HepG2 (cell line): Measurements from ENCODE around the gene CFAP46. TPM values are rescaled to one million over a fixed set of nuclear protein-coding genes. Genes with fewer than 3 reads are reported as not detected.

ENCODE experiments used
- ATAC-seq: fragments of 200-7000 bp; cut with Tn5 transposase; 3 replicates; pipeline ENCODE4 v1.9.1; 2020; ENCODE audit warnings: mild to moderate bottlenecking, moderate library complexity
- Bru-seq: library from RNA; stranded (reverse); fragments of 400-500 nt; gene quantifications from one replicate; lab custom pipeline; 2021; lab: Mats Ljungman, UMichigan
- BruChase-seq, 2 experiments: library from RNA; stranded (reverse); fragments of 400-500 nt; gene quantifications; one replicate each; lab custom pipeline; 2021; lab: Mats Ljungman, UMichigan
- BruUV-seq: library from RNA; stranded (reverse); fragments of 400-500 nt; replicated peaks from 2 replicates; lab custom pipeline; 2021; lab: Mats Ljungman, UMichigan
- CTCF ChIA-PET: fragments of 300-600 bp; formaldehyde crosslinking; extraction: SDS; loops from one replicate; lab custom pipeline; 2021; ENCODE audit warnings: low total read pairs, inconsistent platforms, low intra/inter-chr PET ratio; lab: Yijun Ruan, JAX
- POLR2A ChIA-PET: fragments of 350-600 bp; sonication (Branson Sonifier 250); formaldehyde crosslinking; loops from one replicate; lab custom pipeline; 2020; ENCODE audit warnings: antibody characterized with exemption, inconsistent platforms; lab: Yijun Ruan, JAX
- DNase-seq: peaks from one replicate; pipeline ENCODE4 v3.0.0-alpha.2; 2015; ENCODE audit warnings: low spot score
- FAIRE-seq: peaks from 3 replicates; lab custom pipeline; 2011; peaks lifted over from hg19 to GRCh38; lab: Jason Lieb, UNC
- H2AFZ ChIP-seq: one replicate; pipeline ENCODE4 v1.6.1; 2011; ENCODE audit warnings: low read length, inconsistent platforms
- H3K27ac ChIP-seq: fragments of 300-600 bp; 3 replicates; pipeline ENCODE4 v1.8.0; 2011; ENCODE audit warnings: mixed run types, mild to moderate bottlenecking, mixed read lengths, low read length, inconsistent platforms; ENCODE audit not compliant: insufficient read depth; ENCODE audit errors: extremely low read length
- H3K27me3 ChIP-seq, 2 experiments: fragments of 200-600 bp in 1 of 2; 2 replicates in 1 of 2; 3 replicates in 1 of 2; pipeline versions ENCODE4 v1.6.0 to v1.8.0; 2011; ENCODE audit warnings: low read length in 2 of 2, mild to moderate bottlenecking in 2 of 2, moderate library complexity in 2 of 2, inconsistent platforms in 1 of 2; ENCODE audit not compliant: insufficient read depth in 2 of 2, control insufficient read depth in 1 of 2
- H3K36me3 ChIP-seq, 2 experiments: fragments of 200-600 bp in 1 of 2; replicated peaks in 1 of 2; 2 replicates in 1 of 2; 3 replicates in 1 of 2; pipeline versions ENCODE4 v1.5.1 to v1.8.0; 2011; ENCODE audit warnings: low read length in 2 of 2, inconsistent platforms in 1 of 2; ENCODE audit not compliant: insufficient read depth in 2 of 2, control insufficient read depth in 1 of 2
- H3K4me1 ChIP-seq: 2 replicates; pipeline ENCODE4 v1.5.1; 2012; ENCODE audit warnings: low read length, inconsistent platforms; ENCODE audit not compliant: insufficient read depth
- H3K4me2 ChIP-seq: 2 replicates; pipeline ENCODE4 v1.6.0; 2011; ENCODE audit warnings: low read depth, low read length, inconsistent platforms
- H3K4me3 ChIP-seq, 3 experiments: fragments of 200-600 bp in 1 of 3; sonication (generic), shearing (Covaris generic) in 1 of 3; replicated peaks in 1 of 3; 2 replicates each; pipeline ENCODE4 v1.5.1; 2011 to 2016; ENCODE audit warnings: low read length in 3 of 3, inconsistent platforms in 2 of 3, low read depth in 2 of 3, mild to moderate bottlenecking in 2 of 3, control low read depth in 1 of 3, mixed read lengths in 1 of 3; ENCODE audit not compliant: insufficient read depth in 1 of 3
- H3K79me2 ChIP-seq: one replicate; pipeline ENCODE4 v1.6.1; 2011; ENCODE audit warnings: low read length, inconsistent platforms; ENCODE audit not compliant: insufficient read depth
- H3K9ac ChIP-seq: 2 replicates; pipeline ENCODE4 v1.6.0; 2011; ENCODE audit warnings: mild to moderate bottlenecking, low read depth, low read length, inconsistent platforms; ENCODE audit not compliant: insufficient read depth
- H3K9me3 ChIP-seq: 2 replicates; pipeline ENCODE4 v1.5.1; 2012; ENCODE audit warnings: mild to moderate bottlenecking, low read length
- H4K20me1 ChIP-seq: 2 replicates; pipeline ENCODE4 v1.6.0; 2011; ENCODE audit warnings: inconsistent platforms, mild to moderate bottlenecking, low read length, moderate library complexity; ENCODE audit not compliant: insufficient read depth
- BCL3 ChIP-seq: sonication (generic); formaldehyde crosslinking; IDR thresholded peaks from 2 replicates; pipeline ENCODE4 v1.5.1; 2020; ENCODE audit warnings: mild to moderate bottlenecking, missing genetic modification reagents, moderate library complexity
- FOXM1 ChIP-seq: sonication (generic); formaldehyde crosslinking; IDR thresholded peaks from 2 replicates; pipeline ENCODE4 v1.5.0; 2020; ENCODE audit warnings: missing genetic modification reagents
- GLI4 ChIP-seq: sonication (generic); formaldehyde crosslinking; IDR thresholded peaks from 2 replicates; pipeline ENCODE4 v1.5.1; 2020; ENCODE audit warnings: missing genetic modification reagents, mild to moderate bottlenecking, moderate library complexity, borderline replicate concordance
- HDAC1 ChIP-seq: sonication (generic); formaldehyde crosslinking; IDR thresholded peaks from 2 replicates; pipeline ENCODE4 v1.5.1; 2020; ENCODE audit warnings: mild to moderate bottlenecking, missing genetic modification reagents
- KDM1A ChIP-seq: IDR thresholded peaks from 2 replicates; pipeline ENCODE4 v1.6.1; 2016; ENCODE audit warnings: missing compliant biosample characterization
- KLF6 ChIP-seq: IDR thresholded peaks from 2 replicates; pipeline ENCODE4 v1.8.0; 2016; ENCODE audit warnings: missing biosample characterization, missing genetic modification reagents
- RAD21 ChIP-seq: fragments of 450-650 bp; formaldehyde crosslinking; IDR thresholded peaks from 2 replicates; pipeline ENCODE4 v1.5.0; 2020; ENCODE audit warnings: mild to moderate bottlenecking
- RARA ChIP-seq: IDR thresholded peaks from 2 replicates; pipeline ENCODE4 v1.6.1; 2016; ENCODE audit warnings: missing genetic modification reagents, missing compliant biosample characterization
- RXRB ChIP-seq: IDR thresholded peaks from 2 replicates; pipeline ENCODE4 v1.6.1; 2016; ENCODE audit warnings: borderline replicate concordance, missing genetic modification reagents, missing compliant biosample characterization
- TEAD3 ChIP-seq: optimal IDR thresholded peaks from 2 replicates; pipeline ENCODE3; 2016; ENCODE audit warnings: borderline replicate concordance
- ZNF761 ChIP-seq: sonication (generic); formaldehyde crosslinking; conservative IDR thresholded peaks from 2 replicates; pipeline ENCODE4 v1.4.0; 2020; ENCODE audit warnings: mild to moderate bottlenecking, missing genetic modification reagents
- ZNF83 ChIP-seq: sonication (generic); formaldehyde crosslinking; IDR thresholded peaks from 2 replicates; pipeline ENCODE4 v1.4.0; 2020; ENCODE audit warnings: missing genetic modification reagents, mild to moderate bottlenecking, borderline replicate concordance
- WGBS: methylation state at CpG from one replicate; pipeline ENCODE4 v1.1.6; 2017; ENCODE audit warnings: low lambda C conversion rate; 5-methylcytosine and 5-hydroxymethylcytosine counted together
- in situ Hi-C: cut with HindIII; loops from 2 replicates; pipeline ENCODE4 v1.10.0; 2017; ENCODE audit warnings: low pct_unique_long_range_greater_than_20kb; ENCODE audit not compliant: extremely low pct_ligation_motif_present
- intact Hi-C: fragments of 100-400 bp; cut with micrococcal nuclease; formaldehyde crosslinking; loops from one replicate; pipeline ENCODE4 v1.10.0; 2022; ENCODE audit not compliant: unreplicated experiment
- long read RNA-seq, 2 experiments: library from RNA in 1 of 2; library from polyadenylated mRNA in 1 of 2; stranded (forward) in 1 of 2; unstranded in 1 of 2; transcript quantifications; one replicate each; pipeline ENCODE4 v2.0.0, GENCODE V29; 2019 to 2022
- polyA minus RNA-seq, 3 experiments: library from RNA; depleted of rRNA, polyadenylated mRNA; stranded (reverse); fragments of >200 nt; gene quantifications; 2 replicates each; pipeline ENCODE4 v1.2.3, GENCODE V29; 2011; ENCODE audit warnings: low replicate concordance in 1 of 3
- polyA plus RNA-seq, 8 experiments: library from polyadenylated mRNA; depleted of rRNA in 3 of 8; stranded (reverse) in 7 of 8; unstranded in 1 of 8; fragments of >200 nt; fragmentation: Illumina TruSeq in 4 of 8; extraction: Trizol in 4 of 8; gene quantifications; 2 replicates each; pipeline versions ENCODE4 v1.2.1 to v1.2.3, GENCODE V29; 2011 to 2016; ENCODE audit warnings: low read depth in 4 of 8, missing spikeins in 1 of 8, mixed read lengths in 1 of 8; ENCODE audit not compliant: insufficient read depth in 1 of 8
- total RNA-seq, 5 experiments: library from RNA; depleted of rRNA; stranded (reverse); fragments of >200 nt; fragmentation: Illumina TruSeq; extraction: Trizol; gene quantifications; 2 replicates each; pipeline ENCODE4 v1.2.3, GENCODE V29; 2016; ENCODE audit warnings: low read depth in 1 of 5
- TF ChIP-seq, protein P1 (sequence below): IDR thresholded peaks from 2 replicates; pipeline ENCODE4 v1.6.1; 2016; ENCODE audit warnings: low read depth
- TF ChIP-seq, protein P2 (sequence below): sonication (generic); formaldehyde crosslinking; conservative IDR thresholded peaks from 2 replicates; pipeline ENCODE4 v1.4.0; 2020; ENCODE audit warnings: missing genetic modification reagents

CFAP46 gene
- 0.74 and 0.84 TPM in 2 replicates for total RNA-seq (2016; rRNA removed; fragmentation: Illumina TruSeq; extraction: Trizol)
- not detected in 2 replicates for total RNA-seq (2016; cell fraction: cytosol; rRNA removed; fragmentation: Illumina TruSeq; extraction: Trizol; ENCODE audit: low read depth)
- total RNA-seq (2016; cell fraction: insoluble cytoplasmic fraction; rRNA removed; fragmentation: Illumina TruSeq; extraction: Trizol): 0.87 and 1.1 TPM in 2 replicates
- 0.21 and 0.34 TPM in 2 replicates for total RNA-seq (2016; cell fraction: membrane; rRNA removed; fragmentation: Illumina TruSeq; extraction: Trizol)
- total RNA-seq (2016; cell fraction: nucleus; rRNA removed; fragmentation: Illumina TruSeq; extraction: Trizol): 0.53 and 1.3 TPM in 2 replicates
- polyA plus RNA-seq (2011; rRNA removed): 0.10 and 0.24 TPM in 2 replicates
- 0.13 and 0.19 TPM in 2 replicates for polyA plus RNA-seq (2011; cell fraction: cytosol; rRNA removed)
- 0.05 and 0.27 TPM in 2 replicates for polyA plus RNA-seq (2011; cell fraction: nucleus; rRNA removed)
- 0.12 and 0.16 TPM in 2 replicates for polyA plus RNA-seq (2012)
- polyA plus RNA-seq (2016; cell fraction: cytosol; fragmentation: Illumina TruSeq; extraction: Trizol; ENCODE audit: low read depth): 0.18 and 0.26 TPM in 2 replicates
- polyA plus RNA-seq (2016; cell fraction: insoluble cytoplasmic fraction; fragmentation: Illumina TruSeq; extraction: Trizol; ENCODE audit: low read depth): 0.86 and 1.2 TPM in 2 replicates
- 0.33 and 0.34 TPM in 2 replicates for polyA plus RNA-seq (2016; cell fraction: membrane; fragmentation: Illumina TruSeq; extraction: Trizol; ENCODE audit: low read depth)
- 0.60 and 0.65 TPM in 2 replicates for polyA plus RNA-seq (2016; cell fraction: nucleus; fragmentation: Illumina TruSeq; extraction: Trizol; ENCODE audit: insufficient read depth, low read depth)
- polyA minus RNA-seq (2011; rRNA and poly(A)+ RNA removed; ENCODE audit: low replicate concordance): 0.06 TPM in 1 of 2 replicates, not detected in the other
- not detected in 2 replicates for polyA minus RNA-seq (2011; cell fraction: cytosol; rRNA and poly(A)+ RNA removed)
- polyA minus RNA-seq (2011; cell fraction: nucleus; rRNA and poly(A)+ RNA removed): 0.26 TPM in 1 of 2 replicates, not detected in the other
- Bru-seq, nascent RNA: percentile 6 among the genes with signal in this experiment
- BruChase-seq, experiment 1, labeled RNA remaining after a 6-hour chase: percentile 1 among the genes with signal in this experiment
- BruChase-seq, experiment 2, labeled RNA remaining after a 2-hour chase: percentile 5 among the genes with signal in this experiment
- long read RNA-seq, experiment 1: 0 reads
- long read RNA-seq, experiment 2: 0 reads

DNA sequence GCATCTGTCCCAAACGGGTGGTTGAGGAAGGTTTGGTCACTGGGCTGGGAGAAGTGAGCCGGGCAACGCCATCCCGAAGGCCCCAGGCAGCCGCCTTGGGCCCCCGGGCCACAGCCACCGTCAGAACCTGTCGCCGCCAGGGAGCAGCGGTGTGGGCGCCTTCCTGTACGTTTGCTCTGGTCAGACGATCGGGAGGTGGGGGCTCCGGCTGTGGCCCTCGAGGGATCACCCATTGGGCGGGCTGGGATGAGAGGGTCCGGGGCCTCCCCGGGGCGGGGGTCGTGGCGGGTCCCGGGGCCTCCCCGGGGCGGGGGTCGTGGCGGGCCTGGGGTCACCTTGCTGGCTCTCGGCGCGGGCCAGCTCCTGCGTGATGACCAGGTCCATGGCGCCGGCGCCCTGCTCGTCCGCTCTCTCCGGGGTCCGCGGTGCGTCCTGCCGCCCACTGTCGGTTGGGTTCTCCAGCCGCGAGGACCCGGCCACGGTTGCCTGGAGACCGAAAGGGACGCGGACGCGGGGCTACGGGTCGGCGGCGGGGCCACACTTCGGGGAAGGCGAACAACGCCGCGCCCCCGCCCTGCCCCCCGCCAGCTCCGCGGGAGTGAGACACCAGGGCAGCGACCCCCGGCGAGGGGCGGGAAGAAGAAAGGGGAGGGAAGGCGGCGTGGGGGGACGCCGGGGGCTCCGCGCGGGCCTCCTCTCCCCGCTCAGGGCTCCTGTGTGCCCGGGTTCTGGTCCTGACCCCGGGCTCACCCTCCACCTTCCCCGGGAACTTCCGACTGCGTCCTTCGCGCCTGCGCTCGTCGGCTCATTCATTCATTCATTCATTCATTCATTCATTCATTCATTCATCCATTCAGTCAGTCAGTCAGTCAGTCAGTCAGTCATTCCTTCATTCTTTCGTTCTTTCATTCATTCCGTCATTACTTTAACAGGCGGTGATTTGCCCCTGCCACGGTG lies at the start of gene CFAP46:
Gene CFAP46, minus strand, starts transcription at position 470 of the 957 bp plus-strand sequence. Its CDS starts 86 bp downstream, at position 384.
- H3K79me2 ChIP-seq: no peaks in the 10 kb centered on the region
- H3K4me3 ChIP-seq: peak within 1 kb of the TSS; percentile 34 to 51 (median 41); a peak in 4 of 6 replicates
- H3K4me2 ChIP-seq: peak within 1 kb of the TSS; percentile 73
- no peaks in the 10 kb centered on the region for H3K36me3 ChIP-seq
- ATAC-seq (peak; percentile 64), FAIRE-seq (no peak), DNase-seq (no peak)
- no TSS peak for BruUV-seq
- no peak within 1 kb of the TSS for H3K27ac ChIP-seq
- ChIA-PET CTCF (interaction anchor here (3.2 kb wide), 1 partner anchor 182 kb away, joined by 24 read pairs; no protein-coding TSS in a partner anchor), POLR2A (no interaction called here)
- no peak within 1 kb of the TSS for H2AFZ ChIP-seq
- WGBS: 20% methylated on average over 24 of the region's 90 CpGs
- no peaks in the 10 kb centered on the region for H3K9me3 ChIP-seq
- H3K4me1 ChIP-seq: 0 out of 2 replicates have a peak, but pooled peaks cover 9% of the 10 kb centered on the region
- H3K27me3 ChIP-seq: peaks cover 6 to 40% of the 10 kb centered on the region in 2 experiments; a peak in 3 of 5 replicates
- H4K20me1 ChIP-seq: no peaks in the 10 kb centered on the region
- intact Hi-C loops: no loop called here
- H3K9ac ChIP-seq: no peak within 1 kb of the TSS
- in situ Hi-C loops: loop anchor here (10.0 kb wide), 1 partner anchor 182 kb away; no protein-coding TSS in a partner anchor
- no peak for TF ChIP-seq KLF6
- TF ChIP-seq HDAC1 (CRISPR knock-in tag): peak; percentile 74
- TF ChIP-seq RXRB (CRISPR knock-in tag): no peak
- no peak for TF ChIP-seq KDM1A
- no peak for TF ChIP-seq ZNF761 (CRISPR knock-in tag)
- no peak for TF ChIP-seq ZNF83 (CRISPR knock-in tag)
- TF ChIP-seq, protein P1, sequence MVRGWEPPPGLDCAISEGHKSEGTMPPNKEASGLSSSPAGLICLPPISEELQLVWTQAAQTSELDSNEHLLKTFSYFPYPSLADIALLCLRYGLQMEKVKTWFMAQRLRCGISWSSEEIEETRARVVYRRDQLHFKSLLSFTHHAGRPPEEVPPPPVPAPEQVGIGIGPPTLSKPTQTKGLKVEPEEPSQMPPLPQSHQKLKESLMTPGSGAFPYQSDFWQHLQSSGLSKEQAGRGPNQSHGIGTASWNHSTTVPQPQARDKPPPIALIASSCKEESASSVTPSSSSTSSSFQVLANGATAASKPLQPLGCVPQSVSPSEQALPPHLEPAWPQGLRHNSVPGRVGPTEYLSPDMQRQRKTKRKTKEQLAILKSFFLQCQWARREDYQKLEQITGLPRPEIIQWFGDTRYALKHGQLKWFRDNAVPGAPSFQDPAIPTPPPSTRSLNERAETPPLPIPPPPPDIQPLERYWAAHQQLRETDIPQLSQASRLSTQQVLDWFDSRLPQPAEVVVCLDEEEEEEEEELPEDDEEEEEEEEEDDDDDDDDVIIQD (CRISPR knock-in tag): no peak
- no peak for TF ChIP-seq BCL3 (CRISPR knock-in tag)
- TF ChIP-seq, protein P2, sequence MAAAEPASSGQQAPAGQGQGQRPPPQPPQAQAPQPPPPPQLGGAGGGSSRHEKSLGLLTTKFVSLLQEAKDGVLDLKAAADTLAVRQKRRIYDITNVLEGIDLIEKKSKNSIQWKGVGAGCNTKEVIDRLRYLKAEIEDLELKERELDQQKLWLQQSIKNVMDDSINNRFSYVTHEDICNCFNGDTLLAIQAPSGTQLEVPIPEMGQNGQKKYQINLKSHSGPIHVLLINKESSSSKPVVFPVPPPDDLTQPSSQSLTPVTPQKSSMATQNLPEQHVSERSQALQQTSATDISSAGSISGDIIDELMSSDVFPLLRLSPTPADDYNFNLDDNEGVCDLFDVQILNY (CRISPR knock-in tag): no peak
- TF ChIP-seq GLI4 (CRISPR knock-in tag): no peak
- TF ChIP-seq TEAD3: no peak
- TF ChIP-seq FOXM1 (CRISPR knock-in tag): no peak
- TF ChIP-seq RARA (CRISPR knock-in tag): no peak
- no peak for TF ChIP-seq RAD21 (CRISPR knock-in tag)
